MCF 10A (cell line): ENCODE measurements around the gene CALR3. TPM values are rescaled to one million over a fixed set of nuclear protein-coding genes. Genes with fewer than 3 reads are reported as not detected.

ENCODE experiments used
- BruUV-seq: library from RNA; stranded (reverse); fragments of 400-500 nt; replicated peaks from 2 replicates; lab custom pipeline; 2021; lab: Mats Ljungman, UMichigan
- CTCF ChIA-PET: fragments of 300-600 bp; sonication (Branson Sonifier 250); formaldehyde crosslinking; extraction: SDS; loops from one replicate; lab custom pipeline; 2021; ENCODE audit warnings: antibody characterized with exemption, inconsistent platforms; lab: Yijun Ruan, JAX
- POLR2A ChIA-PET: fragments of 300-600, 350-650 bp; sonication (Branson Sonifier 250); formaldehyde crosslinking; extraction: SDS; loops from one replicate; lab custom pipeline; 2020; ENCODE audit warnings: antibody characterized with exemption, inconsistent platforms; lab: Yijun Ruan, JAX
- DNase-seq: peaks from one replicate; pipeline ENCODE4 v3.0.0-alpha.2; 2018; ENCODE audit not compliant: unreplicated experiment
- H3K27ac Mint-ChIP-seq: one replicate; pipeline ENCODE4 v1.8.0; 2022; ENCODE audit warnings: mild to moderate bottlenecking, low read depth, mixed read lengths; ENCODE audit not compliant: unreplicated experiment
- H3K27me3 Mint-ChIP-seq: one replicate; pipeline ENCODE4 v1.8.0; 2022; ENCODE audit warnings: mixed read lengths; ENCODE audit not compliant: insufficient read depth, unreplicated experiment
- H3K36me3 Mint-ChIP-seq: one replicate; pipeline ENCODE4 v1.8.0; 2022; ENCODE audit warnings: mild to moderate bottlenecking, moderate library complexity, mixed read lengths; ENCODE audit not compliant: insufficient read depth, unreplicated experiment
- H3K4me1 Mint-ChIP-seq: one replicate; pipeline ENCODE4 v1.8.0; 2022; ENCODE audit warnings: mixed read lengths; ENCODE audit not compliant: insufficient read depth, unreplicated experiment
- H3K4me3 Mint-ChIP-seq: one replicate; pipeline ENCODE4 v1.8.0; 2022; ENCODE audit warnings: mild to moderate bottlenecking, moderate library complexity, mixed read lengths; ENCODE audit not compliant: unreplicated experiment
- H3K9me3 Mint-ChIP-seq: one replicate; pipeline ENCODE4 v1.8.0; 2022; ENCODE audit warnings: mixed read lengths; ENCODE audit not compliant: unreplicated experiment
- CTCF ChIP-seq: fragments of 200-600 bp; IDR thresholded peaks from one replicate; pipeline ENCODE4 v1.8.0; 2022; ENCODE audit warnings: antibody characterized with exemption, mild to moderate bottlenecking; ENCODE audit not compliant: unreplicated experiment
- intact Hi-C: fragments of 100-400 bp; cut with micrococcal nuclease; formaldehyde crosslinking; loops from 2 replicates; pipeline ENCODE4 v1.14.1; 2022
- total RNA-seq: library from RNA; stranded (reverse); gene quantifications from 2 replicates; pipeline ENCODE4 v1.2.3, GENCODE V29; 2022

CALR3 gene
- total RNA-seq, 1 experiment from 2014 or later: not detected

DNA sequence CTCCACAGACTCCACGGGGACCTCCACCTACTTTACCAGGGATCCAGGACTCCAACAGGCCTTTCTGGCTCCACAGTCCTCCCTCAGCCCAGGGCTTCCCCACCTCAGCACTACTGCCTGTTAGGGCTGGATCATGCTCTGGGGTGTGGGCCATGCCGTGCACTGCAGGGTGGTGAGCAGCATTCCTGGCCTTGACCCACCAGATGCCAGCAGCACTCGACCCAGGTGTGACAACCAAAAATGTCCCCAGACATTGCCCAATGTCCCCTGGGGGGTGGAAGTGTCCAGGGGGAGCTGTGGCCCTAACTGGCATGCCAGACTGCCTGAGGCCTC, 66.2 kb downstream of the CALR3 start:
- Mint-ChIP-seq H3K4me1 (peaks cover 9% of the 10 kb centered on the region), H3K9me3 (no peaks in the 10 kb centered on the region), H3K27ac (no peak overlapping the region), H3K36me3 (peaks cover 71% of the 10 kb centered on the region), H3K27me3 (no peaks in the 10 kb centered on the region), H3K4me3 (no peak overlapping the region)
- ChIA-PET POLR2A (interaction anchor here (1.1 to 1.2 kb wide), 2 partner anchors 41 to 42 kb away, joined by 3 read pairs; partner anchors contain the start of gene EPS15L1), CTCF (no interaction called here)
- BruUV-seq: no TSS peak
- DNase-seq: no peak
- intact Hi-C loops: no loop called here
- TF ChIP-seq CTCF: no peak

DNA sequence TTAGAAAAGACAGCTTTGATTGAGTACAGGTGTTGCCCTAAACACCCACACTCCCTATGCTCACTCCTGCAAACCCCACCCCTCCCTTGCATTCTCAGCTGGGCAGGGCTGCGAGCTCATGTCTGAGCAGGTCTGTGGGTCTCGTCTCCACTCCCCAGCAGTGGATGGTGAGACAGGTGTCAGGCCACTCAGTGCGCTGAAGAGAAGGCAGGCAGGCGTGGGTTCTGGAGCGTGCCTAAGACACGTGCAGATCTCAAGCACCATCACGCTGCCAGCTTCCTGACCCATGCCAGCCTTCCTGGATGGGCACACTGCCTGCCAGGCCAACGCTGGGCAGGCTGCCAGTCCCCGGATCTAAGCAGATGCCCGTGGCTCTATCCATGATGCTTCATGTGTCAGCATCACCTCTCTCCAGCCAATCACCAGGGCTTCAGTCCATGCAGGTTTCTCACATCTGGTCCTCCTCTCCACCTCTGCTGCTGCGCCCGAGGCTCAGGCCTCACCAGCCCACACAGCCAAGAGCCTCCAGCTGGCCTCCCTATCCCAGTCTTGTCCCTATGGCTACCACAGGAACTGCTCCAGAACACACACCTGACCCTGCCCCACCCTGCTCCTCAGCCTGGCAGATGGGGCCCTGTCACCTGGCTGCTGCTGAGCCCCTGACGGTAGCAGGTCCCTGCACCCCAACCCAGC, 66.8 kb downstream of the CALR3 start:
- H3K4me1 Mint-ChIP-seq: peaks cover 9% of the 10 kb centered on the region
- H3K27ac Mint-ChIP-seq: no peak overlapping the region

More for the DNA sequence above, 66.8 kb downstream of the CALR3 start:
- no TSS peak for BruUV-seq
- no peak for TF ChIP-seq CTCF
- ChIA-PET POLR2A (interaction anchor here (0.9 to 1.2 kb wide), 5 partner anchors 18 to 73 kb away, joined by 3 to 5 read pairs (median 3); partner anchors contain the start of gene EPS15L1), CTCF (interaction anchor here (0.6 kb wide), 1 partner anchor 90 kb away, joined by 3 read pairs; no protein-coding TSS in a partner anchor)
- no peaks in the 10 kb centered on the region for H3K9me3 Mint-ChIP-seq
- peak; percentile 77 for DNase-seq
- H3K4me3 Mint-ChIP-seq: no peak overlapping the region
- H3K36me3 Mint-ChIP-seq: peaks cover 72% of the 10 kb centered on the region
- no peaks in the 10 kb centered on the region for H3K27me3 Mint-ChIP-seq
- intact Hi-C loops: no loop called here

Other genes starting within 250 kb of the CALR3 start
- gene KLF2, start 171.3 kb downstream of the CALR3 start, total RNA-seq: 3.3 and 3.8 TPM in 2 replicates
- 33.7 and 38.7 TPM in 2 replicates for gene EPS15L1, start 24.2 kb downstream of the CALR3 start, total RNA-seq
- 9.0 and 9.2 TPM in 2 replicates for gene C19orf44, start 227 bp upstream of the CALR3 start, total RNA-seq
- gene CHERP, start 46.3 kb upstream of the CALR3 start, total RNA-seq: 45.6 and 51.6 TPM in 2 replicates
- gene SLC35E1, start 76.2 kb upstream of the CALR3 start, total RNA-seq: 62.2 and 62.6 TPM in 2 replicates
- 11.1 and 12.9 TPM in 2 replicates for gene MED26, start 132.0 kb upstream of the CALR3 start, total RNA-seq
- 69.3 and 81.8 TPM in 2 replicates for gene SMIM7, start 164.0 kb upstream of the CALR3 start, total RNA-seq
- gene TMEM38A, start 165.0 kb upstream of the CALR3 start, total RNA-seq: 2.1 and 4.5 TPM in 2 replicates
- gene NWD1, start 223.7 kb upstream of the CALR3 start, total RNA-seq: 0.59 and 0.63 TPM in 2 replicates